NCI-H1436 (cell line): ENCODE results near the gene FHIT.

Experiments used
- DNase-seq: peaks from one replicate; lab custom pipeline; 2025; lab: John Stamatoyannopoulos, UW

The FHIT gene

GRCh38 chr3:60160822-60161748, 1090.2 kb downstream of the FHIT start:
- no peak for DNase-seq

GRCh38 chr3:60160111-60160821, 1091.0 kb downstream of the FHIT start:
- DNase-seq: no peak

GRCh38 chr3:60158035-60158434, 1093.2 kb downstream of the FHIT start:
- DNase-seq: no peak

- no peak for DNase-seq
Observed at GRCh38 chr3:60154011-60154410, 1097.2 kb downstream of the FHIT start.

- DNase-seq: no peak
Observed at GRCh38 chr3:60153221-60153999, 1097.8 kb downstream of the FHIT start.

- DNase-seq: no peak
Observed at GRCh38 chr3:60149501-60149900, 1101.8 kb downstream of the FHIT start.

- no peak for DNase-seq
Observed at GRCh38 chr3:60147249-60147950, 1103.9 kb downstream of the FHIT start.

- no peak for DNase-seq
Observed at GRCh38 chr3:60146121-60146520, 1105.1 kb downstream of the FHIT start.

- no peak for DNase-seq
Observed at GRCh38 chr3:60144071-60144470, 1107.2 kb downstream of the FHIT start.

GRCh38 chr3:60142009-60142408, 1109.2 kb downstream of the FHIT start:
- no peak for DNase-seq

GRCh38 chr3:60140160-60140559, 1111.1 kb downstream of the FHIT start:
- no peak for DNase-seq

GRCh38 chr3:60136601-60137000, 1114.7 kb downstream of the FHIT start:
- no peak for DNase-seq

- DNase-seq: no peak
Observed at GRCh38 chr3:60135474-60135873, 1115.8 kb downstream of the FHIT start.

GRCh38 chr3:60133269-60134162, 1117.7 kb downstream of the FHIT start:
- DNase-seq: no peak

- no peak for DNase-seq
Observed at GRCh38 chr3:60131618-60132017, 1119.6 kb downstream of the FHIT start.

GRCh38 chr3:60126511-60127304, 1124.5 kb downstream of the FHIT start:
- no peak for DNase-seq

GRCh38 chr3:60125686-60126085, 1125.6 kb downstream of the FHIT start:
- DNase-seq: no peak

GRCh38 chr3:60120245-60120644, 1131.0 kb downstream of the FHIT start:
- DNase-seq: no peak

- DNase-seq: no peak
Observed at GRCh38 chr3:60114191-60114590, 1137.1 kb downstream of the FHIT start.

GRCh38 chr3:60107275-60107674, 1144.0 kb downstream of the FHIT start:
- DNase-seq: no peak
